ENCODE data around the gene EFCAB13.

DNA sequence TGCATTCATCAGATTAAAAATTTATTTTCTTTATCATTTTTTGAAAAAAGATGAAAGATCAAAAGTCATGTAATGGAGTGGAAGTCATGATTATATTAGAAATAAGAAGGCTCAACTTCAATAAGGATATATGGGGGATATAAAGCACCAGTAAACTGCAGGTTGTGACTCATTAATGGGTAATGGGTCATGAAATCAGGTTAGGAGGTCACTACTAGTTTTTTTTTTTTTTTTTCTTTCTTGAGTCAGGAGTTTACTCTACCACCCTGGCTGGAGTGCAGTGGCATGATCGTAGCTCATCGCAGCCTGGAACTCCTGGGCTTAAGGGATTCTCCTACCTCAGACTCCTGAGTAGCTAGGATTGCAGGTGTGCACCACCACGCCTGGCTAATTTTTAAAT is 14.3 kb downstream of the EFCAB13 start:
- TF ChIP-seq, protein P1, sequence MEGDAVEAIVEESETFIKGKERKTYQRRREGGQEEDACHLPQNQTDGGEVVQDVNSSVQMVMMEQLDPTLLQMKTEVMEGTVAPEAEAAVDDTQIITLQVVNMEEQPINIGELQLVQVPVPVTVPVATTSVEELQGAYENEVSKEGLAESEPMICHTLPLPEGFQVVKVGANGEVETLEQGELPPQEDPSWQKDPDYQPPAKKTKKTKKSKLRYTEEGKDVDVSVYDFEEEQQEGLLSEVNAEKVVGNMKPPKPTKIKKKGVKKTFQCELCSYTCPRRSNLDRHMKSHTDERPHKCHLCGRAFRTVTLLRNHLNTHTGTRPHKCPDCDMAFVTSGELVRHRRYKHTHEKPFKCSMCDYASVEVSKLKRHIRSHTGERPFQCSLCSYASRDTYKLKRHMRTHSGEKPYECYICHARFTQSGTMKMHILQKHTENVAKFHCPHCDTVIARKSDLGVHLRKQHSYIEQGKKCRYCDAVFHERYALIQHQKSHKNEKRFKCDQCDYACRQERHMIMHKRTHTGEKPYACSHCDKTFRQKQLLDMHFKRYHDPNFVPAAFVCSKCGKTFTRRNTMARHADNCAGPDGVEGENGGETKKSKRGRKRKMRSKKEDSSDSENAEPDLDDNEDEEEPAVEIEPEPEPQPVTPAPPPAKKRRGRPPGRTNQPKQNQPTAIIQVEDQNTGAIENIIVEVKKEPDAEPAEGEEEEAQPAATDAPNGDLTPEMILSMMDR (IDR thresholded peaks at IDR 0.05): no peak
- no peak for TF ChIP-seq POLR2A (IDR thresholded peaks at IDR 0.05)
